ENCODE results near the gene HMOX2.

DNA sequence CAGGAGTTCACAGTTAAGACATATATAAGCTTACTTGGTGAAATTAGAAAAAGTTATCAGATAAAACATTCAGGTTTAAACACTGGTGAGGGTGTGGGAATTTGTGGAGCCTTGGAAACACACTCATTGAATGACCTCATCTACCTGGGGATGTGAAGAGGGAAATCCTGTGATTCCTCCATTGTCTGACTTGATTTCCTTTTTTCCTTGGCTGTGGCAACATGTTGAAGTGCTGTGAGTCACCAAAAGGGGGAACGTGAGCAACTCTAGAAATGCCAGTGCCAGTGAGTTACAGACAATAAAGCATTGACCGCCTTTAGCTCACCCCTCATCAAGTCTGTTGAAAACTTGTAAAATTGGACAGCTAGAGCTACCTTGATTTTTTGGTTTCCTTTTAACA is 1.8 kb downstream of the HMOX2 start:
- TF ChIP-seq, protein P1, sequence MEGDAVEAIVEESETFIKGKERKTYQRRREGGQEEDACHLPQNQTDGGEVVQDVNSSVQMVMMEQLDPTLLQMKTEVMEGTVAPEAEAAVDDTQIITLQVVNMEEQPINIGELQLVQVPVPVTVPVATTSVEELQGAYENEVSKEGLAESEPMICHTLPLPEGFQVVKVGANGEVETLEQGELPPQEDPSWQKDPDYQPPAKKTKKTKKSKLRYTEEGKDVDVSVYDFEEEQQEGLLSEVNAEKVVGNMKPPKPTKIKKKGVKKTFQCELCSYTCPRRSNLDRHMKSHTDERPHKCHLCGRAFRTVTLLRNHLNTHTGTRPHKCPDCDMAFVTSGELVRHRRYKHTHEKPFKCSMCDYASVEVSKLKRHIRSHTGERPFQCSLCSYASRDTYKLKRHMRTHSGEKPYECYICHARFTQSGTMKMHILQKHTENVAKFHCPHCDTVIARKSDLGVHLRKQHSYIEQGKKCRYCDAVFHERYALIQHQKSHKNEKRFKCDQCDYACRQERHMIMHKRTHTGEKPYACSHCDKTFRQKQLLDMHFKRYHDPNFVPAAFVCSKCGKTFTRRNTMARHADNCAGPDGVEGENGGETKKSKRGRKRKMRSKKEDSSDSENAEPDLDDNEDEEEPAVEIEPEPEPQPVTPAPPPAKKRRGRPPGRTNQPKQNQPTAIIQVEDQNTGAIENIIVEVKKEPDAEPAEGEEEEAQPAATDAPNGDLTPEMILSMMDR (IDR thresholded peaks at IDR 0.05; ENCODE audit: low read length): peak; percentile 26; the same call in 1 of the 2 replicates
- TF ChIP-seq EZH2 (IDR thresholded peaks at IDR 0.05; ENCODE audit: borderline replicate concordance, low read length): no peak
